ENCODE results near the gene SHC2.
"Not testable (repeated sequence)": the region's sequence is repeated elsewhere in the genome, so short reads cannot be mapped to it uniquely, and the experiment has no call there.

Gene SHC2

DNA sequence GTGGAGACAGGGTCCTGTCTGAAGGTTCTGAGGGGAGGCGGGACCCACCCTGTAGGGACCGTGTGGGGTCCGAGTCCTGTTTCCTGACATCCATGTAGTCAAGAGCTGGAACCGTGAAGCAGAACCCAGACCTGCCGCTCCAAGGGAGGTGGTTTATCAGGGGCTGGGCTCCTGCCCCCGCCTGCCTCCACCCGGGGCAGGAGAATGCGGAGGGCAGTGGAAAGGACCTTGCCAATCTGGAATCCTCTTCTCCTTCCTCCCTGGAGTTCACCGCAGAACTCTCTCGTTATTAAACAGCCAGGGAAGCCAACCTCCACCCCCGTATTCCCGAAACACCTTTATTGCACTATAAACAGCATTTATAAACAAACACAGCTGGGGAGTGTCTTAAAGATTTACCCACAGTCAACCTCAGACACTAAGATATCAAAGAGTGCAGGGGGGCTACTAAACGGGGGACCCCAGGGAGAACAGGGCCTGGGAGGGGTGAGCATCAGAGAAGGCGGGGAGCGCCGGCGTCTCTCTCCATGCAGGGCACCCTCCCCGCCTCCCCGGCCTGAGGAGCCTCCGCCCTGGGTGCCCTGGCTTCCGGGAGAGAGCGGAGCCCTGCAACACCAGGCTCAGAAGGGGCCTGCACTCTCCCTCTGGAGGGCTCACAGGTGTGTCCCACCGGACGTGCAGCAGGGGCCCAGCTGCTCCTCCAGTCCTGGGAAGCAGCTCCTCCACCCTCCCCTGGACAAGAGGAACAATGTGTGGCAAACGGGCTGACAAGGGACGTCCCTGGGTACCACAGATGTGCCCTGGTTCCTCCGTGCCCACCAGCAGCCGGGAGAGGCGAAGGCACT lies 55.5 kb downstream of the SHC2 start:
- DNase-seq, result no peak

DNA sequence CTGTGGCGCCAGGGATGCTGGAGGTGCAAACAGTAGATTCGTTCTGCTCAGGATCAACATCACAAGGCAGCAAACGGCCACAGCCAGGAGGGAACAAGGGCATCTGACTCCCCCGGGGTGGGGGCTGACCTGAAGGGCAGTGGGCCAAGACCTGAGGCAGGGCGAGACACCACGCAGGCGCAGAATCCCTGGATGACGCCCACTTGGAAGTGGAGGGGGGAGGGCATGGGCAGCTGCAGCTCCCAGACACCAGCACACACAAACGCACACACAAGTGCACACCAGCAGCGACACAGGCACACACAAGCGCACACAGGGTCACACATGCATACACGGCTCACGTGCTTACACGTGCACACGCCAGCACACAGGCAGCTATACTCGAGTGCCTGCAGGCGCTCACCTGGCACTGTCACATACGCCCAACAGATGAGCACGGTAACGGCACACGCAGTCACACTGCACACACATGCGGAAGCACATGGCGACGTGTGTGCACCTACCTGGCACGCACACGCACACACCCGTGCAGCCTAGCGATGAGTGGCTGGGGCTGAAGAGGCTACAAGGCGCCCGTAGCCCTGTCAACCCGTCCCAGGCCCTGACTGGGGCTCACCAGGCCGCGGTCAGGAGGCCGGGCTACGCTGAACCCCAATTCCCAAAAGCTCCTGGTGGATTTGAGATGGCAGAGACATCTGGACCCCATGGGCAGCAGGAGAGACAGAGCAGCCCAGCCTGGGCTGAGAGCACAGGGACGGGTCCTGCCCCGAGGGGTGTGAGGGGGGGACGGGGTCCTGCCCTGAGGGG lies 57.4 kb downstream of the SHC2 start:
- DNase-seq, result no peak

DNA sequence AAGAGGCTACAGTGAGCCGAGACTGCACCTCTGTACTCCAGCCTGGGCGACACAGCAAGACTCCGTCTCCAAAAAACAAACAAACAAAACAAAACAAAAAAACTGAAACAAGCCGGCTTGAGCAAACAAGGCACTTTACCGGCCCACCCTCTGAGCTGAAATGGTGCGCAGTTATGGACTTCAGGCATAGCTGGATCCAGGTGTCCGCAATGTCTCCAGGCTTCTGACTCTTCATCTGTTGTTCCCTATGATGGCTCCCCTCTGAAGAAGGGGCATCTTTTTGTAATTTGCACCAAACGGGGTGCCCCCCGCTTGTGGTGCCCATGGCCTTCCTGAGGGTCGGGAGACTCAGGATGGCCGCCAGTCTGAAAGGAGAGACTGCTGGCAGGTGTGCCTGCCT lies 58.0 kb downstream of the SHC2 start:
- DNase-seq, result no peak

DNA sequence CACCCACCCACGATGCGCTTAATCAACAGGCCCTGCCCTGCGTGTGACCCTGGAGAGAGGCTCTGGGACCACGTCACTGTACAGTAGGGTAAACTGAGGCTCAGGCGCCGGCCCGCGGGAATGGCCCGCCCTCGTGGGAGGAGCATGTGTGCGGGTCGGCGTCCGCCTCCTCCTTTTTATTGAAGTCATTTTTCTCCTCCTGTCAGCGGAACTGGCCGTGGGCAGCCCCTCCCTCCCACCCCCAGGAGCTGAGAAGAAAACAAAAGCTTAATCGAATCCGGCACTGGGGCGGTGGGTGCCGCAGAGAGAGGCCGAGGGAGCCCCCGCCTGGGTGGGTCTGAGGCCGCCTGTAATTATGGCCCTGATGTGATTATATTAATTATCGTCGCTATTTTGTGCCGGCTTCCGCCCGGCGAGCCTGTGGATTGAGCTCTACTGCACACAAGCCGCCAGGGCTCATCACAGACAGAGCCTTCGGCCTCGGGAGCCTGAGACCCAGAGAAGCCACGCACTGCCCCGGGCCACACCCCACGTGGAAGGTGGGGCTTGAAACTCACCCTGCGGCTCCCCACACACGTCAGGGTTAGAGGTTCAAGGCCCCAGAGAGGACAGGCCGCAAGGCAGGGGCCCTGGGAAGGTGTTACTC lies 58.8 kb downstream of the SHC2 start:
- no peak for DNase-seq

DNA sequence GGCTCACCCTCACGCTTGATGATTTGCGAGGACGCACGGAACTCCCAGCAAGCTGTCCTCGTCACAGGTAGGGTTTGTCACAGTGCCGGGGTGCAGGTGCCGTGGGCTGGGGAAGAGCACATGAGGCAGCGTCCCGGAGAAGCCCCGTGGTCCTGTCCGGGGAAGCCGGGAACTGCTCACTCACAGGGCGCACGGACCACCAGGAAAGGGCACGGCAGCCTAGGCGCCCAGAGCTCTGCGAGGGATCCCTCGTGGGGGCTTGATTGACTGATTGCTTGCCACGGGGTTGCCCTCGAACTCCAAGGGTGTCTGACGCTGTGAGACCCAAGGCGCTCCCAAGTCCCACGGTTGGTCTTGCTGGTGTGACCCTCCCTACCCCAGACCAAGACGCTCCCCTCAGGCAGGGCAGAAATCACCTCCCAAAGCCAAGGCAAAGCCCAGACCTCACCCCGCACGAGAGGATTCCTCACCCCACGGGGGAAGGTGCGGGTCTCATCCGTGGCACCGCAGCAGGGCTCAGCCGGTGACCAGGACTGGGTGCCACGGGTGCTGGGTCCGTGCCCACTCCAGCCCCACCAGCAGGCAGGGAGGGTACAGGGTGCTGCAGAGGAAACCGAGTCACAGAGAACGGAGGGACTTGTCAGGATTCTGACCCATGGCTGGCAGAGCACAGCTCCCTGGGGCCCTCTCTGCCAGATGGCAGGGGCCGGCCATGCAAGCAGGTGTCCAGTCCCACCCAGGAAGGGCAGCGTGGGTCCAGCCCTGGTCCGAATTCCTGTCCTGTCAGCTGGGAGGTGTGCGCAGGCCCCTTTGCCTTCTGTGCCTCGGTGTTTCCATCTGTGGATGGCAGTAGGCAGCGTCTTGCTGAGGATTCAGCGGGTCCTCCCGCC lies 59.6 kb downstream of the SHC2 start:
- DNase-seq, result no peak

DNA sequence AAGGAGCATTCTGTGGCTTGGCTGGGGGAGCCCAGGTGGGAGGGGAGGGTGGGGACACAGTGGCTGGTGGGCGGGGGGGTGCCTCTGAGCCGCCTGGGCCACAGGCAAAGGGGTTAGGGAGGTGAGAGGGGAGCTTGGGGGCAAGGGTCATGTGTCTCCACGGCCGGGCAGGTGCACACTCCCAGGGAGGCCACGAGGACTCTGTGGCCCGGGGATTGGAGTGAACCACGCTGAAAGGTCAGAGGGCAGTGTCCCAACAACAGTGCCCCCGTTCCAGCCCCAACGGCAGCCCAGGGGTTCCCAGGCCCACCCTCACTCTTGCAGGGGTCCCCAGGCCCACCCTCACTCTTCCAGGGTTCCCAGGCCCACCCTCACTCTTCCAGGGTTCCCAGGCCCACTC lies 61.5 kb downstream of the SHC2 start:
- DNase-seq, result no peak

DNA sequence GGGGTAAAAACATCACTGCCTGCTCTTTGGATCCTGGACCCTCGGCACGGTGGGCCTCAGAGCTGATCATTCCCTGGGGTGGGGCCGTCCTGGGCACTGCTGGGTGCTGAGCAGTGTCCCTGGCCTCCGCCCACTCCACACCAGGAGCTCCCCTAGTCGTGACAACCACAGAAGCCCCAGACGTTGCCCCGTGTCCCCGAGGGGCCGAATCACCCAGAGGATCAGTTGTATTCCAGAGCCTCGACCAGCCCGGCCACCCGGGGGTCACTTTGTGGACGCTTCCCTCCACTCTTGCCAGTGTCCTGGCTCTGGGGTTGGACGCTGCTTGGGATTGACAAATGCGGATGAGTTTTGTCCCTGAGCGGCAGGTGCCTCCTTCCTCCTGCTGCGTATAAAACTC lies 62.1 kb downstream of the SHC2 start:
- DNase-seq, result no peak

DNA sequence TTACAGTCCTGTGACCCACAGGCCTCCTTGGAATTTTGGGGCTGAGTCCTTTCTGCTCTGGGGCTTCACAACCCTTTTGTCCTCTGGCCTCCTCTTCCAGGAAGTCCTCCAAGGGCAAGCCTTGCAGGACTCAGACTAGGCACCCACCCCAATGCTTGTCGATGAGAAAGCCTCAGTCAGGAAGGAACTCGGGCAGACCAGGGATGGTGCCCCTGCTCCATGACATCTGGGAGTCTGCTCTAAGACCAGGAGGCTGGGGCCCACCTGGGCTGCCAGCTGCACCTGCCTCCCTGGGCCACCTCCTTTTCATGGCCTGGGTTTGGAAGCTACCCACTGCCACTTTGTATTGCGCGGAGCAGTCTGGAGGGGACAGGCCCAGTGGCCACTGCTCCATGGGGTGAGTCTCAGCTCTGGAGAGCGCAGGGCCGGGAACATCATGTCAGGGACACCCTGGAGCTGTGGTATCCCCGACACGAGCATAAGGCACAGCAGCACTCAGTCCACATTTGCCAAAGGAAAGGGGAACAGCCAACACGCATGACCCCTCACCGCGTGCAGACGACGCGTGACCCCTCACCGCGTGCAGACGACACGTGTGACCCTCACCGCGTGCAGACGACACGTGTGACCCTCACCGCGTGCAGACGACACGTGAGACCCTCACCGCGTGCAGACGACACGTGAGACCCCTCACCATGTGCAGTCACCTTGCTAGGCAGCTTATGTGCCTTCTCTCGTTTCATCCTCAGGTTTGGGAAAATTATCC lies 62.7 kb downstream of the SHC2 start:
- DNase-seq, result no peak

DNA sequence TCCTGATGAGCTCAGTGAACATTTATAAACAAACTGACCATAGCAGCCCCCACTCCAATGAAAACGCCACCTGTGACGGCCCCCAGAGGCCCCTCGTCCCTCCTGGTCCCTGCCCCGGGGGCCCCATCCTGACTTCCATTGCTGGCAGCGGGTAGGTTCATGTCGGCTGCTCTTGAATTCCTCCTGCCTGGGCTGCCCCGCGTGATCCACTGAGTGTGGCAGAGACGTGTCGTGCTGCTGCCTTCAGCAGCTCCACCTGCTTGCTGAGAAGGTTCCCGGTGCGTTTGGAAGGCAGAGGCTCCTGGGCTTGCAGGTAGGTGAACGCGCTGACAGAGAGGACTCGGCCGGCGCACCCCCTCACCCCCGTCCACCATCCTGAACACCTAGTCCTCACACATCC lies 63.5 kb downstream of the SHC2 start:
- no peak for DNase-seq

DNA sequence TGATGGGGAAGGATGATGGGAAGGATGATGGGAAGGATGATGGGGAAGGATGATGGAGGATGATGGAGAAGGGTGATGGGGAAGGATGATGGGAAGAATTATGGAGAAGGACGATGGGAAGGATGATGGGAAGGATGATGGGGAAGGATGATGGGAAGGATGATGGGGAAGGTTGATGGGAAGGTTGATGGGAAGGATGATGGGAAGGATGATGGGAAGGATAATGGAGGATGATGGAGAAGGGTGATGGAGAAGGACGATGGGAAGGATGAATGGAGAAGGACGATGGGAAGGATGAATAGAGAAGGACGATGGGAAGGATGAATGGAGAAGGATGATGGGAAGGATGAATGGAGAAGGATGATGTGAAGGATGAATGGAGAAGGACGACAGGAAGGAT lies 65.4 kb downstream of the SHC2 start:
- no peak for DNase-seq

DNA sequence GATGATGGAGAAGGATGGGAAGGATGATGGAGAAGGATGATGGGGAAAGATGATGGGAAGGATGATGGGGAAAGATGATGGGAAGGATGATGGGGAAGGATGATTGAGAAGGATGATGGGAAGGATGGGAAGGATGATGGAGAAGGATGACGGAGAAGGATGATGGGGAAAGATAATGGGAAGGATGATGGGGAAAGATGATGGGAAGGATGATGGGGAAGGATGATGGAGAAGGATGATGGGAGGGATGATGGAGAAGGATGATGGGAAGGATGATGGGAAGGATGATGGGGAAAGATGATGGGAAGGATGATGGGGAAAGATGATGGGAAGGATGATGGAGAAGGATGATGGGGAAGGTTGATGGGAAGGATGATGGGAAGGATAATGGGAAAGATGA lies 66.0 kb downstream of the SHC2 start:
- DNase-seq, result not testable (repeated sequence)

DNA sequence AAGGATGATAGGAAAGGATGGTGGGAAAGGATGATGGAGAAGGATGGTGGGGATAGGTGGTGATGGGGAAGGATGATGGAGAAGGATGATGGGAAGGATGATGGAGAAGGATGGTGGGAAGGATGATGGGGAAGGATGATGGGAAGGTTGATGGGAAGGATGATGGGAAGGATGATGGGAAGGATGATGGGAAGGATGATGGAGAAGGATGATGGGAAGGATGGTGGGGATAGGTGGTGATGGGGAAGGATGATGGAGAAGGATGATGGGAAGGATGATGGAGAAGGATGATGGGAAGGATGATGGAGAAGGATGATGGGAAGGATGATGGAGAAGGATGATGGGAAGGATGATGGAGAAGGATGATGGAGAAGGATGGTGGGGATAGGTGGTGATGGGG lies 67.3 kb downstream of the SHC2 start:
- DNase-seq, result not testable (repeated sequence)

DNA sequence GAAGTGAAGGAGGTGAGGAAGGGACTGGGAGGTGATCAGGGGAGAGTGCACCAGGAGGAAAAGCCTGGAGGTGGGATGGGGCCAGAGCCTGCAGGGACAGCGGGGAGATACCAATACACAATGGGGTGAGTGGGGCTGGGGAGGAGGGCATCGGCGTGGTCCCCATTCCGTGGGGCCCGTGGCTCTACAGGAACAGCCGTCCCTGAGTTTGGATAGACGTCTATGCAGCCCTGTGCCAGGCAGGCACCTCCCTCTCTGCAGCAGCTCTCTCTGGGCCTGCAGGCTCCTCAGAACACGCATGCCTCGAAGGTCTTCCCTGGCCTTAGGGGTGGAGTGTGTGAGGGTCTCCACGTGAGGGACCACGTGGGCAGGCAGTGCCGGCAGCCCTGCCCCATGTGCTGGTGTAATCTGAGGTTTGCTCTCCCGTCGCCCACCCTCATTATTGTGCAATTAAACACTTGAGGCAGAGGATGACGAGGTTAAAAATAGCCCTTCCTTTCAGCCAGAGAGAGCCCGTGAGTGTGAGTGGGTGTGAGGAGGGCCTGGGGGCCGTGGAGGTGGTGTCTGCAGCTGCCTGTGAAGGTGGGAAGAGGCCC lies 68.4 kb downstream of the SHC2 start:
- no peak for DNase-seq

DNA sequence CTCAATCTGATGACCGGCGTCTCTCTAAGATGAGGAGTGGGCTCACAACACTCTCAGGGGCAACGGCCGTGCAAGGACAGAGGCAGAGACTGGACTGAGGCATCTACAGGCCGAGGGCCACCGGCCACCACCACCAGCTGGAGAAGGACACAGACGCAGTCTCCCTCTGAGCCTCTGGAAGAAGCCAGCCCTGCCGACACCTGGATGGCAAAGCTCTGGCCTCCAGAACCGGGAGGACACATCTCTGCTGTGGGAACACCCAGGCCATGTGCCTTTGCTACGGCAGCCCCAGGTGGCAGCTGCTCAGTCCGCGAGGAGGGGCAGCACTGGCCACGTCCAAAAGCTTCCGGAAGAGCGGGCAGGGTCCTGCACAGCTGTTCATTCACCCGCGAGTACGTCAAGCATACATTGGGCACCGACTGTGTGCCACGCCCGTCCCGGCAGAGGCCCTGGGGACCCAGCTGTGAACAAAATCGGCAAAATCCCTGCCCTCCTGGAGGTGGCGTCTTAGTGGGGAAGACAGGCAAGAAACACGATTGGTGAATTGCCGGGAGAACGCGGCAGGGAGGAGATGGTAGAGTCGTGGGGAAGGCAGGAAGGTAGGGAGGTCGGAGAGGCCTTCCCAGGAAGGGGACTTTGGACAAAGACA lies 69.0 kb downstream of the SHC2 start:
- DNase-seq, result no peak

DNA sequence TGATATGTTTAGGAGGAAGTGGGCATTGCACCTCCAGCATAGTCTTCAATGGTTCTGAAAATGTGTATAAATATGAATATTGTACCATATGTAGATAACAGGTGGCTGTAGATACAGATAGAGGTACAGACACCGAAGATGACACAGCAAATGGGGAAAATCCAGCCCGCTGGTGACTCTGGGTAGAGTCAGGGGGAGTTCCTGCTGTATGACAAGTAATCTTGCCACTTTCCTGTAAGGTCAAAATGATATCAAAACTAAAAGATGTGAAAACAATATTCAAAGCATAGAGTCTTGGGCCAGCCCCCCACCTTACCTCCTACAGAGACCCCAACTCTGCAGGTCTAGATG lies 69.7 kb downstream of the SHC2 start:
- DNase-seq, result no peak

DNA sequence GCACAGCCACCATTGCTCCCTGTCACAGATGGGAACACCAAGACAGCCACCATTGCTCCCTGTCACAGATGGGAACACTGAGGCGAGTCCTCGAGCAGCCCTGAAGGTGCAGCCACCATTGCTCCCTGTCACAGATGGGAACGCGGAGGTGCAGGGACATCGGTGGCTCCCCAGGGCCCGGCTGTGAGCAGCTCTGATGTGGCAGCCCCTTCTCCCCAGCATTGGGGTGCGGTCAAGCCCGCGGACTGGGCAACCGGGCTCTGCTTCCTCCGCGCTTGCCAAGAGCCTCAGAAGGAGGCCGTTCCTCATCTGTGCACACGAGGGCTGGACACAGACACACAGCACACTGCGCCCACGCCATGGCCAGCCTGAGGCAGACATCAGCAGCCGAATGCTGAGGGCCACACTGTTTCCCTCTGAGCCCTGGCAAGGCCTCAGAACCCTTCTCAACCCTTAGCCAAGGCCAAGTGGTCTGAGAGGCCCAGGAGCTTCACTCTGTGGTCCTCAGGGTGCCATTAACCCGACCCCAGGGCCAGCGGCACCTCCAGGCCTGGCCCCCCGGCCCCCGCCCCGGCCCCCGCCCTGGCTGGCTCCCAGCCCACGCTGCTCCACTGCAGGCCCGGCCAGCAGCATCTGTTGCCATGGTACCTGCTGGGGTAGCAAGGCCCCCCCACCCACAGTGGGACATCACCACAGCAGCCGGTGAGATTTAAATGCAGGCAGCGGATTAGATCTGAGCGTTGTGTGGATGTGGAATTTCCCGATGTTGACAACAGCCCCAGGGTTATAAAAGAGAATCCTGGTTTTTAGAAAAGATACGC lies 70.2 kb downstream of the SHC2 start:
- DNase-seq, result no peak

DNA sequence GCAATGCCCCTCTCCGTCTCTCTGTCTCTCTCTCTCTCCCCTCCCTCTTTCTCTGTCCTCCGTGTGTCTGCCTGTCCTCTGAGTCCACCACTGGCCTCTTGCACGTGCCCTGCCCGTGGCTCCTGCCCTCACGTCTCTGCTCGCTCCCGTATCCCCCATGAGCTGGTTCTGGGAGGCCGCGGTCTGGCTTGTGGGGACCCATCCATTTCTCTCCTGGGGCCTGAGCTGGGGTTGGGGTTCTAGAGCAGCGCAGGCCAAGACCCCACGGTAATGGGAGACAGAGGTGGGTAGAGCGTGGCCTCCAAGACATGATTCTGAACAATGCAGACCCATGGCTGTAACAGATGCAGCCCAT lies 70.9 kb downstream of the SHC2 start:
- no peak for DNase-seq

DNA sequence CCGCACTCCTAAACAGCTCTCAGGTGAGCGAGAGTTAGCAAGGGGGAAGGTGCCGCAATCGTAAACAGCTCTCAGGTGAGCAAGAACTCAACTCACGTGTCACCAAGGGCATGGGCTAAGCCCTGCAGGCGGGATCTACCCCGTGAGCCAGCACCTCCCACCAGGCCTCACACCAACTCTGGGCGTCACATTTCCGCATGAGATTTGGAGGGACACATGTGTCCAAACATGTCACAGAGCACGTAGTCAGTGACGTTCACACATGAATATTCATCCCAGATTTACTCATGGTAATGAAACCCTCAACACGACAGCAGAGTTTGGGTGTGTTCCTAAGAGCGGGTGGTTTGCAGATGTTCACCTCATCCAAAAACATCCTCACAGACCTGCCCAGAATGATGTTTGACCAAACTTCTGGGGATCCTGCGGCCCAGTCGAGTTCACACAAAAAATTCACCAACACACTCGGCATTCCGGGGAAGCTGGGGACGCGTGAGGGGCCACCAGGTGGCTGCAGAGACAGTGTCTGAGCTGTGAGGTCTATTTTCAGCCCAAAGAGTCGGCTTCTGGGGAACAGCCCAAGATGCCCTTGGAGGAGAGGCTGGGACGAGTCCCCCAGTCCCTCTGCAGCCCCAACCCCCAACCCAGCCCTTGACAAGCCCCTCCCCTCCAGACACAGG lies 71.4 kb downstream of the SHC2 start:
- DNase-seq, result no peak

DNA sequence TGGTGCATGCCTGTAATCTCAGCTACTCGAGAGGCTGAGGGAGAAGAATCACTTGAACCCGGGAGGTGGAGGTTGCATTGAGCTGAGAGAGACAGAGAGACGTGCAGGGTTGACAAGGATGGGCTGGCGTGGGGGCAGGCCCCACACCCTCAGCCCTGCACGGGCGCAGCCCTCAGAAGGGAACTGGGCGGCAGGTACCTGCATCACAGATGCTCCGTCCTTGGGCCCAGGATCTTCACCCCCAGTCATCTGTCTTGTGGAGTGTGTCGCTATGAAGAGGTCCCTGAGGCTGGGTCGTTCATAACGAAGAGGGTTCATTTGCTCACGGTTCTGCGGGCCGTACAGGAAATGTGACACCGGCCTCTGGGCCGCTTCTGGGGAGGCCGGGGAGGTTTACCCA lies 72.1 kb downstream of the SHC2 start:
- DNase-seq, result no peak

DNA sequence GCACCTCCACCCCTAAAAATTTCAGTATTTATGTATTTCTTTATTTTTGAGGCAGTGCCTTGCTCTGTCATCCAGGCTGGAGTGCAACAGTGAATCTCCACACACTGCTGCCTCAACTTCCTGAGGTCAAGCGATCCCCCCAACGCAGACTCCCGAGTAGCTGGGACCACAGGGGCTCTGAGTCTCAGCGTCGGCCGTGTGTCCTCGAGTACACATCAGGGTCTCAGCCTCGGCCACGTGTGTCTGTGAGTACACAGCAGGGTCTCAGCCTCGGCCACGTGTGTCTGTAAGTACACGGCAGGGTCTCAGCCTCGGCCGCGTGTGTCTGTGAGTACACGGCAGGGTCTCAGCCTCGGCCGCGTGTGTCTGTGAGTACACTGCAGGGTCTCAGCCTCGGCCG lies 73.1 kb downstream of the SHC2 start:
- no peak for DNase-seq
